GM12878 (cell line): ENCODE data around the gene SATB2. TPM values are rescaled to one million over a fixed set of nuclear protein-coding genes. Genes with fewer than 3 reads are reported as not detected.

Source experiments
- ATAC-seq: fragments of 200-7000 bp; cut with Tn5 transposase; 3 replicates; pipeline ENCODE4 v1.9.1; 2020; ENCODE audit warnings: mild to moderate bottlenecking, moderate library complexity
- BruUV-seq: library from RNA; stranded (reverse); fragments of 400-500 nt; replicated peaks from 2 replicates; lab custom pipeline; 2021; lab: Mats Ljungman, UMichigan
- CTCF ChIA-PET: fragments of 300-600 bp; sonication (Branson Sonifier 250); formaldehyde crosslinking; extraction: SDS; loops from one replicate; lab custom pipeline; 2021; ENCODE audit warnings: inconsistent platforms; lab: Yijun Ruan, JAX
- POLR2A ChIA-PET: fragments of 350-600 bp; formaldehyde crosslinking; extraction: SDS; loops from one replicate; lab custom pipeline; 2021; ENCODE audit warnings: inconsistent platforms; lab: Charles Lee
- RAD21 ChIA-PET: fragments of 300-600 bp; sonication (Branson Sonifier 250); formaldehyde crosslinking; loops from one replicate; lab custom pipeline; 2023; ENCODE audit warnings: antibody characterized with exemption; ENCODE audit not compliant: unreplicated experiment; lab: Charles Lee
- SMC1A ChIA-PET: fragments of 300-600 bp; sonication (Branson Sonifier 250); formaldehyde crosslinking; loops from one replicate; lab custom pipeline; 2023; ENCODE audit not compliant: unreplicated experiment, uncharacterized antibody; lab: Charles Lee
- DNase-seq: peaks from one replicate; pipeline ENCODE4 v3.0.0-alpha.2; 2011; ENCODE audit warnings: low read depth, low spot score
- FAIRE-seq: peaks from 3 replicates; lab custom pipeline; 2011; peaks lifted over from hg19 to GRCh38; lab: Jason Lieb, UNC
- H2AFZ ChIP-seq: 2 replicates; pipeline ENCODE4 v1.6.0; 2011; ENCODE audit warnings: low read depth, low read length, control low read depth; ENCODE audit not compliant: control insufficient read depth
- H3K27ac ChIP-seq: 2 replicates; pipeline ENCODE4 v1.5.1; 2011; ENCODE audit warnings: control low read depth; ENCODE audit not compliant: control insufficient read depth, insufficient read depth
- H3K27me3 ChIP-seq, 2 experiments: replicated peaks in 1 of 2; 2 replicates each; pipeline versions ENCODE4 v1.6.0 to v1.6.1; 2011; ENCODE audit warnings: low read length in 1 of 2; ENCODE audit not compliant: control insufficient read depth in 2 of 2, insufficient read depth in 2 of 2
- H3K36me3 ChIP-seq, 2 experiments: 2 replicates each; pipeline ENCODE4 v1.5.1; 2011; ENCODE audit warnings: low read length in 1 of 2; ENCODE audit not compliant: control insufficient read depth in 2 of 2, insufficient read depth in 2 of 2
- H3K4me1 ChIP-seq: 2 replicates; pipeline ENCODE4 v1.6.1; 2011; ENCODE audit warnings: mild to moderate bottlenecking, low read length, moderate library complexity, mixed read lengths; ENCODE audit not compliant: control insufficient read depth, insufficient read depth
- H3K4me2 ChIP-seq: 2 replicates; pipeline ENCODE4 v1.6.0; 2011; ENCODE audit warnings: control low read depth; ENCODE audit not compliant: control insufficient read depth, insufficient read depth
- H3K4me3 ChIP-seq: fragments of 200-600 bp; sonication (generic); 2 replicates; pipeline ENCODE4 v1.5.1; 2016
- H3K79me2 ChIP-seq: 2 replicates; pipeline ENCODE4 v1.6.0; 2011; ENCODE audit warnings: low read length; ENCODE audit not compliant: control insufficient read depth, insufficient read depth
- H3K9ac ChIP-seq: 2 replicates; pipeline ENCODE4 v1.8.0; 2011; ENCODE audit warnings: low read length, control low read depth, mixed read lengths; ENCODE audit not compliant: control insufficient read depth, insufficient read depth
- H3K9me3 ChIP-seq: replicated peaks from 3 replicates; pipeline ENCODE4 v1.5.1; 2011; ENCODE audit warnings: mild to moderate bottlenecking, low read length; ENCODE audit not compliant: control insufficient read depth, insufficient read depth
- H4K20me1 ChIP-seq: 2 replicates; pipeline ENCODE4 v1.6.0; 2011; ENCODE audit not compliant: control insufficient read depth, insufficient read depth
- EP300 ChIP-seq, 2 experiments: fragments of 150-350 bp in 1 of 2; IDR thresholded peaks; 2 replicates each; pipeline ENCODE4 v1.6.1; 2011 to 2012; ENCODE audit warnings: low read depth in 2 of 2, low read length in 2 of 2, borderline replicate concordance in 1 of 2, improper control_type of control experiment in 1 of 2, inconsistent platforms in 1 of 2; ENCODE audit not compliant: control insufficient read depth in 1 of 2
- HSF1 ChIP-seq: fragments of 150-350 bp; IDR thresholded peaks from 2 replicates; pipeline ENCODE4 v1.6.1; 2014; ENCODE audit warnings: mild to moderate bottlenecking, low read depth, low read length
- JUNB ChIP-seq: IDR thresholded peaks from 2 replicates; pipeline ENCODE4 v1.6.1; 2016; ENCODE audit warnings: antibody characterized with exemption, mild to moderate bottlenecking
- PKNOX1 ChIP-seq: fragments of 450-650 bp; IDR thresholded peaks from 2 replicates; pipeline ENCODE4 v1.6.1; 2016; ENCODE audit warnings: mild to moderate bottlenecking
- WGBS: methylation state at CpG from one replicate; pipeline ENCODE4 v1.1.6; 2016; ENCODE audit warnings: low lambda C conversion rate; ENCODE audit not compliant: insufficient replicate concordance, insufficient coverage; ENCODE audit errors: missing lambda C conversion rate; 5-methylcytosine and 5-hydroxymethylcytosine counted together
- in situ Hi-C: fragments of 300-500 bp; cut with MboI; formaldehyde crosslinking; loops from 9 replicates; pipeline ENCODE4 v1.14.3; 2018; ENCODE audit warnings: mixed read lengths
- intact Hi-C: fragments of 100-400 bp; cut with micrococcal nuclease; formaldehyde crosslinking; loops from one replicate; pipeline ENCODE4 v1.14.2; 2022; ENCODE audit not compliant: unreplicated experiment
- polyA plus RNA-seq, 11 experiments: library from polyadenylated mRNA; depleted of rRNA in 4 of 11; unstranded in 6 of 11; stranded (reverse) in 5 of 11; fragments of >200 nt; fragmentation: Nextera tagmentation in 4 of 11; fragmentation: Illumina TruSeq in 1 of 11; extraction: Ambion mirVana in 4 of 11; extraction: Trizol in 1 of 11; gene quantifications; 1 replicate in 1 of 11; 2 replicates in 10 of 11; pipeline versions ENCODE4 v1.2.1 to v1.2.3, GENCODE V29; 2011 to 2016; ENCODE audit warnings: inconsistent platforms in 2 of 11, missing spikeins in 2 of 11, low read depth in 1 of 11
- total RNA-seq, 4 experiments: library from RNA; depleted of rRNA in 3 of 4; stranded (reverse); fragments of >200 nt in 3 of 4; fragmentation: Illumina TruSeq in 1 of 4; extraction: Trizol in 1 of 4; gene quantifications; 2 replicates each; pipeline versions ENCODE4 v1.2.1 to v1.2.3, GENCODE V29; 2013 to 2021

Gene SATB2
- total and polyA plus RNA-seq, 10 of the 15 experiments (the other 5 are each of a cell fraction or from before 2014, with no cell fraction given) = 0.03 to 0.56 (median 0.08) TPM; not detected in 3

- Histone ChIP-seq H3K79me2 (no peaks in the 10 kb centered on the region), H3K4me3 (no peak overlapping the region), H3K9ac (no peak overlapping the region), H2AFZ (no peak overlapping the region), H3K4me1 (no peaks in the 10 kb centered on the region), H3K27ac (no peak overlapping the region), H3K36me3 (no peaks in the 10 kb centered on the region), H3K9me3 (no peaks in the 10 kb centered on the region), H3K4me2 (no peak overlapping the region), H3K27me3 (no peaks in the 10 kb centered on the region), H4K20me1 (no peaks in the 10 kb centered on the region)
- CTCF ChIA-PET = interaction anchor here (0.6 kb wide), 1 partner anchor 13 kb away, joined by 6 read pairs; no protein-coding TSS in a partner anchor
- 46% methylated on average over 7 of the region's 7 CpGs for WGBS
- no peak for DNase-seq
- POLR2A ChIA-PET = no interaction called here
- no peak for TF ChIP-seq HSF1
- TF ChIP-seq JUNB = no peak
- no peak for TF ChIP-seq PKNOX1
- TF ChIP-seq EP300 (IDR thresholded peaks at IDR 0.05; ENCODE audit: borderline replicate concordance in 1 of 2, control insufficient read depth in 1 of 2, low read depth in 2 of 2, low read length in 2 of 2) = no peak
- ATAC-seq = no peak
- FAIRE-seq = no peak
- in situ Hi-C loops = no loop called here
- intact Hi-C loops = no loop called here
- BruUV-seq = no TSS peak
- RAD21 ChIA-PET = no interaction called here
- SMC1A ChIA-PET = interaction anchor here (1.2 kb wide), 1 partner anchor 408 kb away, joined by 3 read pairs; no protein-coding TSS in a partner anchor
Observed at GRCh38 chr2:199310771-199311585, 146.8 kb downstream of the SATB2 start.
